Caki2 (cell line): ENCODE measurements around the gene ADCY4. TPM values are rescaled to one million over a fixed set of nuclear protein-coding genes. Genes with fewer than 3 reads are reported as not detected.
"Not testable (repeated sequence)": the region's sequence is repeated elsewhere in the genome, so short reads cannot be mapped to it uniquely, and the experiment has no call there.

ENCODE experiments used
- DNase-seq: peaks from one replicate; pipeline ENCODE4 v3.0.0-alpha.2; 2015; ENCODE audit warnings: low read depth
- in situ Hi-C: cut with HindIII; loops from 2 replicates; pipeline ENCODE4 v1.10.0; 2016; ENCODE audit warnings: low sequenced_read_pairs, low pct_unique_long_range_greater_than_20kb, mixed read lengths
- total RNA-seq: library from RNA; depleted of rRNA; stranded (reverse); fragments of >200 nt; shearing (Covaris generic); gene quantifications from 2 replicates; pipeline ENCODE4 v1.2.3, GENCODE V29; 2014; ENCODE audit warnings: low replicate concordance

Gene ADCY4
- total RNA-seq, 1 experiment from 2014 or later: not detected

DNA sequence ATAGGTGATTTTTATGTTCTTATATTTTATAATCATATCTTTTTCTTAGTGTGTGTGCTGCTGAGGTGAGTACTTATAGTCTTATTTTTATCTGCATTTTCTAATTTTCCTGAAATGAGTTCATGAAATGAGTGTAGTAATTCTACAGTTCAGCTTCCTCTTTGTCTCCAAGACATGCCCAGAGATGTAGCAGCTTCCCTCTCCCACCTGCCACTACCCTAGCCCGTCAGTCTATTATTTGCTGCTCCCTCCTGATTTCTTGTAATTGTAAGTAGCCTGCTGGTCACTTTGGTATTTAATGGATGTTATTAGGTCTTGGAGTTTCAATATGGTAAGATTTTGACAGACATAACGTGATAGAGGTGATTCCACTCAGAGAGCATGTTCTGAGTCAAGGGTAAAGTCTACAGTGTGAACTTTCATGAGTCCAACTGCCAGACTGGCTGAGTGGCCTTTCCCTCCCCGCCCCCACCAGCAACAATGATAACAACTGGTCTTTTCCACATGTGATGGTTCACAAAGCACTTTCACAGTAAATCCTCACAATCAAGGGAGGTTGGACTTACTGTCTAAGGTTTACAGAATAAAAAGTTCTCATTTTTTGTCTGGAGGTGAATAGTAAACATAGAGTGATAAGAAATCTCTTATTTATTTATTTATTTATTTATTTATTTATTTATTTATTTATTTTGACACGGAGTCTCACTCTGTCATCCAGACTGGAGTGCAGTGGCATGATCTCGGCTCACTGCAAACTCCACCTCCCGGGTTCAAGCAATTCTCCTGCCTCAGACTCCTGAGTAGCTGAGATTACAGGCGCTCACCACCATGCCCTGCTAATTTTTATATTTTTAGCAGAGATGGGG, 9.2 kb upstream of the ADCY4 start:
- in situ Hi-C loops: no loop called here

DNA sequence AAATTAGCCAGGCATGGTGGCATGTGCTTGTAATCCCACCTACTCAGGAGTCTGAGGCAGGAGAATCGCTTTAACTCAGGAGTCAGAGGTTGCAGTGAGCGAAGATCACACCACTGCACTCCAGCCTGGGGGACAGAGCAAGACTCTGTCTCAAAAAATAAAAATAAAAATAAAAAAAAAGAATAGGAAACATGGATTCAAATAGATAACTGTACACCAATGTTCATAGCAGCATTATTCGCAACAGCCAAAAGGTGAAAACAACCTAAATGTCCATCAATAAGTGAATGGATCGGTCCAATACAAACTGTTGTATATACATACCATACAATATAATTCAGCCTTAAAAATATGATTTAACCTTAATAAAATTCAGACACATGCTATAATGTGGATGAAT, 8.0 kb upstream of the ADCY4 start:
- no peak for DNase-seq
- in situ Hi-C loops: no loop called here

More for the DNA sequence above, 9.2 kb upstream of the ADCY4 start:
- no peak for DNase-seq

DNA sequence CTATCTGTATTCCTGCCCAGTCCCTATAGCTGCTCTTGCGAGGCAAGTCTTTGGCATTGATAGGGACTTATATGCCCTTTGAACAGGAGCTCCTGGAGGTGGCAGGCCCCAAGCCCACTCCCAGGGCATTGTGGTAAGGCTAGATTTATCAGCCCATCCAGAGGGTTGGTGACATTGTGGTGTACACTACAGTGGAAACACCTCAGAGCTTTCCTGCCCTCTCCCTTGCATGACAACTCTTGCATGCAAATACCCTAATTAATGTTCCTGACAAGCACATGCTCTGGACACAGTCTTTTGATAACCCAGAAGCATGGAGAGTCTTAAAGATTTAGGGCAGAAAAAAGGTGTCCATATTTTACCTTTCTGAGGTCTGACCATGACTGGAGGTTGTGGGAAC, 5.7 kb upstream of the ADCY4 start:
- in situ Hi-C loops: no loop called here
- DNase-seq: no peak

DNA sequence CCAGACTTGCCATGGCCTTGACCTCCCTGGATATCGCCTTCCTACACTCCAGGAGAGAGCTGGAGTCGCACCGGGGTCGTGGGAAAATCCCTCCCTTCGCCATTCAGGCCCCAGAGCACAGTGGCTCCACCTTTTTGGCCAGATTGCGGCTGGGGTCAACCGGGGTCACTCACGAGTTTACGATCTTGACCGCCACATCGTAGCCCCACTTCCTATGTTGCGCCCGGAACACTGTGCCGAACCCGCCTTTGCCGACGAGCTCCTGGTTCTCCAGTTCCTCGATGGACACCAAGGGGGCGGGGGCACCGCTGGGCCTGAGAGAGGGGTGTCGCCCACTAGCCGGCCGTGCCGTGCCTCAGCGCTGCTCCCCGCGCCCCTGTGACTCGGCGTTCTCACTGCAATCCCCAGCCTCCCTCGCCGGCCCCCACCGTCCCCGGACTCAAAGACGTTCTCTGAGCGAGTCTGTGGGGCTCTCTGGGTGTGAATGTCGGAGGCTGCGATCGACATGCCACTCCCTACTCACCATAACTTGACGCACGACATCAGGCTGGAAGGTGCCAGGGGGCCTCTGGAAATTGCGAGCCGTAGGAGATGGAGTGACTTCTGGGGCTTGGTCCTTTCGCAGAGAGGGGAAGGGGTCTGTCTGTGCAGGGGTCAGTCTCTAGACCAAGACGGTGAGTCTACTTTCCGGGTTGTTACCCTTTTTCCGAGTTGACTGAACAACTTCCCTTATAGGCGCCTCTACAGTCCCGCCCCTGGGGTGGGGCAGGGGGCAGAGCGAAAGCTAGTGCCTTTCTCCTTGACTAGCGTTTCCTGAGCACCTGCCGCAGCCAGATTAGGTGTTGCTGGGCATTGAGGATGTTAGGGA, 4.6 kb upstream of the ADCY4 start, which contains the start of gene RIPK3:
Gene RIPK3 (minus strand): TSS at position 708 of the 868 bp plus-strand sequence. CDS start 165 bp downstream, at position 543.
- in situ Hi-C loops: loop anchor here (10.0 kb wide), 1 partner anchor 95 kb away; no protein-coding TSS in a partner anchor
- no peak for DNase-seq

GRCh38 chr14:24338843-24339242, 4.0 kb upstream of the ADCY4 start:
- no peak for DNase-seq
- in situ Hi-C loops: loop anchor here (10.0 kb wide), 1 partner anchor 96 kb away; no protein-coding TSS in a partner anchor

DNA sequence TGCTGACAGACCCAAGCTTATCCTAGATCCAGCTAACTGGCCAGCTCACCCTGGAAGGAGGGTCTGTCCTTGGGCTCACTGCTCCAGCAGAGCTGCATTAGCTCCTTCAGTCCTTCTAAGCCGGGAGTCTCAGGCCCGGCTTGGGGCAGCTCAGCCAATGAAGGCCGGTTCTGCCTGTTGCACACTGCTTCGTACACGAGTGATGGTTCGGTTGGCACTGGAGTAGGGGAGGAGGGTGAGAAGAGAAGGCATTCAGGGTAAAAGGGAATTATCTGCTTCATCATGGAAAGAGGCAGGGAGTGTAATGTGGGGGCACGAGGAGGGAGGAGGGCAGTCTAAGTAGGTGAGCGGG, 2.9 kb upstream of the ADCY4 start:
- DNase-seq: no peak
- in situ Hi-C loops: loop anchor here (10.0 kb wide), 1 partner anchor 97 kb away; no protein-coding TSS in a partner anchor

- in situ Hi-C loops: loop anchor here (10.0 kb wide), 1 partner anchor 98 kb away; no protein-coding TSS in a partner anchor
- DNase-seq: no peak
Measured at GRCh38 chr14:24337144-24337823, 2.4 kb upstream of the ADCY4 start.

- DNase-seq: no peak
Measured at GRCh38 chr14:24335461-24336171, 745 bp upstream of the ADCY4 start.

GRCh38 chr14:24332268-24332993, 2.4 kb downstream of the ADCY4 start:
- in situ Hi-C loops: loop anchor here (10.0 kb wide), 1 partner anchor 102 kb away; no protein-coding TSS in a partner anchor
- DNase-seq: peak; percentile 22

More at GRCh38 chr14:24335461-24336171, 745 bp upstream of the ADCY4 start:
- in situ Hi-C loops: loop anchor here (10.0 kb wide), 1 partner anchor 99 kb away; no protein-coding TSS in a partner anchor

DNA sequence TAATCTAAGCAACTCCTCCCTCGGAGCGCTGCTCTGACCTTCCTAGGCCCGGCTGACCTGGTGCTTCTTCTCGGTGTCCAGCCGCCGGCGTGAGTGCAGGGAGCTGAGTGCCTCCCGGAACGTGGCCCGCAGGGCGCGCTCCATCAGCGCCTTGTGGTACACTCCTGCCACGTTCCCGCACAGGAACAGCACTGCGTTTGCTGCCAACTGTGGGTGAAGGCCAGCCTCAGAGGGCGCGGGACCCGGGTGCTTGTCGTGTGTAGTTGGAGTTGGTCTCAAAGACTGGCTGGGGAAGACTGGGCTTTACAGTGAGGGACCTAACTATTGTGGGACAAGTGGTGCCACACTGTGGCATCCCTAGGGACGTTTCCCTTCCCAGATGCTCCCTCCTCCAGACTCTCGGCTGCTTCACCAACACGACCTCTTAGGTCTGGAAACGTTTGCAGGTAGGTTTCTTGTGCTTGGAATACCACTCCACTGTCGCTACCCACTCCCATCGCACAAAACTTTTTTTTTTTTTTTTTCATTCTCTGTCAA, 3.1 kb downstream of the ADCY4 start:
- no peak for DNase-seq
- in situ Hi-C loops: loop anchor here (10.0 kb wide), 1 partner anchor 103 kb away; no protein-coding TSS in a partner anchor

DNA sequence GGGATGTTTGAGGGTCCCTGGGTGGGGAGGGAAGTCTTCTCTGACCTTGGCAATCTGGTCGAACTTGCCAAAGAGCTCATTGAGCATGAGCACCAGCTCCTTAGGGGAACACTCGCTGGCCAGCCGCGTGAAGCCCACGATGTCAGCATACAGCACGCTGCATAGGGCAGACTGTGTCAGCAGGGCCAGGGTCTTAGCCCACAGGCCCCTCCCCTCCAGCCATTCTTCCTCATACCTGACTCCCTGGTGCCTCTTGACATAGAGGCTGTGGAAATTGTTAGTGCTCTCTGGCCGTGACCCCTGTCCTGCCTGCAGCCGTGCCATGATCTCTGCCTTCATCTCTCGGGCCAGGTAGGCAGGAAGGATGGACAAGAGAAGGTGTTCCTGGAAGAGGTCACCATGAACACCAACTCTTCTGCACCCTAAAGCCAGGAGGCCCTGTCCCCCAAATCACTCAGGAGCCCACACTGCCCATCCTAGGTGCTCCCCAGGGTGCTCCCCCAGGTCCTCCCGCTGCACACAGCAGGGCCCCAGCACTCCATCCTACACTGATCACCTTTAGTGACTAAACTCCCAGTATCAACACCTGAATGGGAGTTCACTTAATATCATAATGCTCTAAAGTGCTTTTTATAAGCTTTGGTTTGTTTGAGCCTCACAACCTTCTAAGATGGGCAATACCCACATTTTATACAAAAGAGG, 3.7 kb downstream of the ADCY4 start:
- in situ Hi-C loops: loop anchor here (10.0 kb wide), 1 partner anchor 104 kb away; no protein-coding TSS in a partner anchor
- no peak for DNase-seq

DNA sequence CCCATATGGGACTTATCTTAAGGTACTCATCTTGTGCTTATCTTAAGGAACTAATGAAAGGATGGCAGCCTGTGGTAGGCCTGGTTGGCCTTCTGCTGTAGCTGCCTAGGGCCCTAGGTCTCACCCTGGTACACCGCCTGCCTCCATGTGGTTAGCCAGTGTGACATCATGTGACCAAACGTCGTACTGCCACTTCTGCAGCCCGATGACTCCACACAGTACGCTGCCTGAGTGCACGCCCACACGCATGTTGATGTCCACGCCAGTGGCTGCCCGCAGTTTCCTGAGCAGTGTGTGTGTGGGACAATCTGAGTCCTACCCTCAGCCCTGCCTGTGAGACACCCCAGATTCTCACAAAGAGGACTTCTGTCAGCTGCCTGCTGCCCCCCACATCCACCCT, 5.1 kb downstream of the ADCY4 start:
- no peak for DNase-seq
- in situ Hi-C loops: loop anchor here (10.0 kb wide), 1 partner anchor 105 kb away; no protein-coding TSS in a partner anchor

GRCh38 chr14:24329073-24329663, 5.7 kb downstream of the ADCY4 start:
- no peak for DNase-seq
- in situ Hi-C loops: no loop called here

DNA sequence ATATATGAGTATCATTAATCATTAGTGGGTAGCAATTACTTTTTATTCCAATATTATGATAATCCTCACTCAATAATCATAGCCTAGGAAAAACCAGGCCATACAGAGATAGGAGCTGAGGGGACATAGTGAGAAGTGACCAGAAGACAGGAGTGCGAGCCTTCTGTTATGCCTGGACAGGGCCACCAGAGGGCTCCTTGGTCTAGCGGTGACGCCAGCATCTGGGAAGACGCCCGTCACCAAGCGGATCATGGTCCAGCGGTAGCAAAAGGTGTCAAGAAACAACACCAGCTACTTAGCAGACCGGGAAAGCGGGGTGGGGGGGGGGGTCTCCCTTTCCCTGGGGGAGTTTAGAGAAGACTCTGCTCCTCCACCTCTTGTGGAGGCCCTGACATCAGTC, 7.0 kb downstream of the ADCY4 start:
- DNase-seq, in situ Hi-C loops: not testable (repeated sequence)

GRCh38 chr14:24327303-24327702, 7.6 kb downstream of the ADCY4 start:
- in situ Hi-C loops: no loop called here
- no peak for DNase-seq

DNA sequence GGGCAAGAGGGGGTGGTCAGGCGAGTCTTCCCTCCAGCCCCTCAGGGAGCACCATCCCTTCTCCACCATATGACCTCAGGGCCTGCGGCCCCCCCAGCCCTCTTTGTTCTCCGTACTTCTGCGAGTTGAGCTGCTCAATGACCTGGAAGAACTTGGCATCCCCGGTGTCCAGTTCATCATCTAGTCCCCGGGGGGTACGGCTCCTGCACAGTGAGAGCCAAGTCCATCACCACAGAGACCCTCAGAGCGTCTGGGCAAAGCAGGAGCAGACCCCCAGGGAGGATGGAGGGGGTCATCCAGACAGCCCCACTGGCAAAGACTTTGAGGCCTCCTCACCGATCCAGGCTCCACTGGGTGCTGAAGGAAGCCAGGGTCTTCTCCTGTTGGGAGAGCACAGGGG, 8.9 kb downstream of the ADCY4 start:
- no peak for DNase-seq
- in situ Hi-C loops: no loop called here
